Measurements from ENCODE around the gene EXOC3L4. TPM values are rescaled to one million over a fixed set of nuclear protein-coding genes. Genes with fewer than 3 reads are reported as not detected.

The EXOC3L4 gene
- total and polyA plus RNA-seq, 2 donors from 2014 or later = 11.6 to 15.6 TPM

GRCh38 chr14:103078420-103078749 lies 16.1 kb upstream of the EXOC3L4 start:
- H3K4me1 ChIP-seq (ENCODE audit: control insufficient read depth in 2 of 3, insufficient read depth in 2 of 3, low read depth in 1 of 3, low read length in 3 of 3) = peaks cover 0 to 11% (median 9%) of the 10 kb centered on the region in 3 donors
- no peak for FAIRE-seq

GRCh38 chr14:103078860-103079587 lies 15.5 kb upstream of the EXOC3L4 start:
- intact Hi-C loops (cut with DNase I) = loop anchor here (5.0 kb wide), 1 partner anchor 213 kb away; no protein-coding TSS in a partner anchor
- no peak for TF ChIP-seq CTCF (IDR thresholded peaks at IDR 0.05; ENCODE audit: borderline replicate concordance, extremely low read depth, insufficient read depth)
- H3K27ac ChIP-seq (ENCODE audit: low read depth in 2 of 2, low read length in 2 of 2) = no peak overlapping the region
- no peaks in the 10 kb centered on the region for H3K27me3 ChIP-seq (ENCODE audit: control insufficient read depth, insufficient read depth, low read length)
- no peak overlapping the region for H3K9ac ChIP-seq (ENCODE audit: low read length in 3 of 3)
- H3K4me1 ChIP-seq (ENCODE audit: control insufficient read depth in 2 of 3, insufficient read depth in 2 of 3, low read depth in 1 of 3, low read length in 3 of 3) = peaks cover 0 to 7% (median 7%) of the 10 kb centered on the region in 3 donors
- no peaks in the 10 kb centered on the region for H3K36me3 ChIP-seq (ENCODE audit: control insufficient read depth in 2 of 3, insufficient read depth in 3 of 3, low read length in 3 of 3)
- DNase-seq (no peak), FAIRE-seq (no peak)
- no peaks in the 10 kb centered on the region for H3K9me3 ChIP-seq (ENCODE audit: control insufficient read depth in 2 of 3, insufficient read depth in 1 of 3, low read length in 3 of 3)
- no peak overlapping the region for H3K4me3 ChIP-seq (ENCODE audit: low read length in 3 of 3)

More at GRCh38 chr14:103078420-103078749, 16.1 kb upstream of the EXOC3L4 start:
- Histone ChIP-seq H3K27me3 (ENCODE audit: control insufficient read depth, insufficient read depth, low read length) (no peaks in the 10 kb centered on the region), H3K9ac (ENCODE audit: low read length in 3 of 3) (no peak overlapping the region), H3K36me3 (ENCODE audit: control insufficient read depth in 2 of 3, insufficient read depth in 3 of 3, low read length in 3 of 3) (no peaks in the 10 kb centered on the region), H3K4me3 (ENCODE audit: low read length in 3 of 3) (no peak overlapping the region), H3K9me3 (ENCODE audit: control insufficient read depth in 2 of 3, insufficient read depth in 1 of 3, low read length in 3 of 3) (no peaks in the 10 kb centered on the region), H3K27ac (ENCODE audit: low read depth in 2 of 2, low read length in 2 of 2) (no peak overlapping the region)
- TF ChIP-seq CTCF (IDR thresholded peaks at IDR 0.05; ENCODE audit: borderline replicate concordance, extremely low read depth, insufficient read depth) = peak; percentile 86
- intact Hi-C loops (cut with DNase I) = loop anchor here (5.0 kb wide), 1 partner anchor 214 kb away; no protein-coding TSS in a partner anchor
- peak; percentile 82 to 93 (median 88) for DNase-seq

GRCh38 chr14:103081951-103082350 lies 12.6 kb upstream of the EXOC3L4 start:
- TF ChIP-seq CTCF (IDR thresholded peaks at IDR 0.05; ENCODE audit: borderline replicate concordance, extremely low read depth, insufficient read depth) = no peak
- FAIRE-seq (no peak), DNase-seq (no peak)
- Histone ChIP-seq H3K27ac (ENCODE audit: low read depth in 2 of 2, low read length in 2 of 2) (no peak overlapping the region), H3K36me3 (ENCODE audit: control insufficient read depth in 2 of 3, insufficient read depth in 3 of 3, low read length in 3 of 3) (no peaks in the 10 kb centered on the region), H3K9me3 (ENCODE audit: control insufficient read depth in 2 of 3, insufficient read depth in 1 of 3, low read length in 3 of 3) (no peaks in the 10 kb centered on the region), H3K4me3 (ENCODE audit: low read length in 3 of 3) (no peak overlapping the region), H3K4me1 (ENCODE audit: control insufficient read depth in 2 of 3, insufficient read depth in 2 of 3, low read depth in 1 of 3, low read length in 3 of 3) (peaks cover 0 to 5% (median 0%) of the 10 kb centered on the region in 3 donors), H3K9ac (ENCODE audit: low read length in 3 of 3) (no peak overlapping the region), H3K27me3 (ENCODE audit: control insufficient read depth, insufficient read depth, low read length) (no peaks in the 10 kb centered on the region)
- intact Hi-C loops (cut with DNase I) = no loop called here
